GM12873 (cell line): Measurements from ENCODE around the gene STBD1.

Experiments
- TF ChIP-seq, protein P1 (sequence below): IDR thresholded peaks from 2 replicates; pipeline ENCODE4 v1.5.1; 2012; ENCODE audit warnings: low read depth, mild to moderate bottlenecking, moderate library complexity, low read length, control low read depth; ENCODE audit not compliant: insufficient read depth; ENCODE audit errors: missing control alignments

STBD1 gene

DNA sequence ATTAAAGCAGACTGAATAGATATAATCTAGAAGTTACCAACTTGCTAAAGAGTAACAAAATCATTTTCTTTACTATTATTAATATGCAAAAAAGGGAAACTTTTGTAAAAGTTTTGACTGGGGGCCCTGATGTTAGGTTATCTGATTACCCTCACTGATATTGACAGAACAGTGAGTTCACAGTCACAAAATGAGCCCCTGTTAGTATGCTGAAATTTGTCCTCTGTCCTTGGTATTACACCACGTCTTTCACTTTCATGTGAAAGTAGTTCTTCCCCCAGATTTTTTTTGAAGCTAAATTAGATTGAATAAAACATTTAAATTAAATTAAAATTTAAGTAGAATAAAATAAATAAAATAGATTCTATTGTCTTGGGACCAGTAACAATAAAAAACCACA is 5.9 kb downstream of the STBD1 start:
- TF ChIP-seq, protein P1, sequence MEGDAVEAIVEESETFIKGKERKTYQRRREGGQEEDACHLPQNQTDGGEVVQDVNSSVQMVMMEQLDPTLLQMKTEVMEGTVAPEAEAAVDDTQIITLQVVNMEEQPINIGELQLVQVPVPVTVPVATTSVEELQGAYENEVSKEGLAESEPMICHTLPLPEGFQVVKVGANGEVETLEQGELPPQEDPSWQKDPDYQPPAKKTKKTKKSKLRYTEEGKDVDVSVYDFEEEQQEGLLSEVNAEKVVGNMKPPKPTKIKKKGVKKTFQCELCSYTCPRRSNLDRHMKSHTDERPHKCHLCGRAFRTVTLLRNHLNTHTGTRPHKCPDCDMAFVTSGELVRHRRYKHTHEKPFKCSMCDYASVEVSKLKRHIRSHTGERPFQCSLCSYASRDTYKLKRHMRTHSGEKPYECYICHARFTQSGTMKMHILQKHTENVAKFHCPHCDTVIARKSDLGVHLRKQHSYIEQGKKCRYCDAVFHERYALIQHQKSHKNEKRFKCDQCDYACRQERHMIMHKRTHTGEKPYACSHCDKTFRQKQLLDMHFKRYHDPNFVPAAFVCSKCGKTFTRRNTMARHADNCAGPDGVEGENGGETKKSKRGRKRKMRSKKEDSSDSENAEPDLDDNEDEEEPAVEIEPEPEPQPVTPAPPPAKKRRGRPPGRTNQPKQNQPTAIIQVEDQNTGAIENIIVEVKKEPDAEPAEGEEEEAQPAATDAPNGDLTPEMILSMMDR = no peak

GRCh38 chr4:76313547-76313946 is 7.0 kb downstream of the STBD1 start:
- TF ChIP-seq, protein P1 = no peak

- TF ChIP-seq, protein P1 = no peak
These were observed 8.9 kb downstream of the STBD1 start for GRCh38 chr4:76315267-76315918.

DNA sequence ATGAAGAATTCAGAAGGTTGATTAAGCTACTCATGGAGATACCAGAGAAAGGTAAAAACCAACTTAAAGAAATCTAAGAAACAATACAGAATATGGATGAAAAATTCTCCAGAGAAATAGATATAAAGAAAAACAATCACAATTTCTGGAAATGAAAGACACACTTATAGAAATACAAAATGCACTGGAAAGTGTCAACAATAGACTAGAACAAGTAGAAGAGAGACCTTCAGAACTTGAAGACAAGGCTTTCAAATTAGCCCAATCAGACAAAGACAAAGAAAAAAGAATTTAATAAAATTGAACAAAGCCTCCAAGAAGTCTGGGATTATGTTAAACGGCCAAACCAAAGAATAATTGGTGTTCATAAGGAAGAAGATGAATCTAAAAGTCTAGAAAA is 9.6 kb downstream of the STBD1 start:
- TF ChIP-seq, protein P1 = no peak

DNA sequence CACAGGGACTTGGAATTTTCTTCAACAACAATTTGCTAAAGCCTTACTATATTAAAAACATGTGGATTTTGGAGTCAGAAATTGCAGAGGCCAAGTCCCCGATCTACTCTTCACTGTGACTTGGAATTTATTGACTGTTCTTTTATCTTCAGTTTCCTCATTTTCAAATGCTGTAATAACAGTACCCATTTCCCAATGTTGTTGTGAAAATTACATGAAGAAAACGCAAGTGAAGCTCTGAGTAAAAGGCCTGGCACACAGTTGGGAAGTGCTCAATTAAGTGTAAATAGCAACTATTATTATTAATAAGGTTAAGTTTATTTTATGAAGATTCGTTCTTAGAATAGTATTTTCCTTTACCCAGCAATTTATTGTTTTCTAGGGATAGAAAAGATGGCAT is 15.7 kb downstream of the STBD1 start:
- TF ChIP-seq, protein P1 = no peak

GRCh38 chr4:76325072-76325471 is 18.5 kb downstream of the STBD1 start:
- TF ChIP-seq, protein P1 = no peak

GRCh38 chr4:76326515-76326914 is 20.0 kb downstream of the STBD1 start:
- TF ChIP-seq, protein P1 = no peak

GRCh38 chr4:76334885-76335284 is 28.4 kb downstream of the STBD1 start:
- TF ChIP-seq, protein P1 = no peak
